ENCODE data around the gene NGRN.
"Not testable (repeated sequence)": the region's sequence is repeated elsewhere in the genome, so short reads cannot be mapped to it uniquely, and the experiment has no call there.

NGRN gene

GRCh38 chr15:90264671-90265070, 801 bp upstream of the NGRN start:
- H3K9me3 ChIP-seq (ENCODE audit: insufficient read depth, low read depth, low read length), result no peaks in the 10 kb centered on the region
- H3K36me3 ChIP-seq (ENCODE audit: insufficient read depth, low read length), result peaks cover 23% of the 10 kb centered on the region
- H3K27me3 ChIP-seq (ENCODE audit: insufficient read depth, low read length), result no peaks in the 10 kb centered on the region
- H3K4me1 ChIP-seq (ENCODE audit: insufficient read depth, low read length), result peaks cover 25% of the 10 kb centered on the region
- peak overlapping the region; percentile 98 for H3K27ac ChIP-seq (ENCODE audit: low read depth, low read length)
- peak overlapping the region; percentile 94 for H3K9ac ChIP-seq (ENCODE audit: low read depth, low read length)
- WGBS, result 72% methylated on average over 4 of the region's 4 CpGs
- H3K4me3 ChIP-seq (ENCODE audit: low read length), result peak overlapping the region; percentile 74

- Histone ChIP-seq H3K27ac (ENCODE audit: low read depth, low read length) (peak overlapping the region; percentile 98), H3K4me1 (ENCODE audit: insufficient read depth, low read length) (peaks cover 25% of the 10 kb centered on the region), H3K36me3 (ENCODE audit: insufficient read depth, low read length) (peaks cover 37% of the 10 kb centered on the region), H3K9me3 (ENCODE audit: insufficient read depth, low read depth, low read length) (no peaks in the 10 kb centered on the region), H3K4me3 (ENCODE audit: low read length) (peak overlapping the region; percentile 74), H3K9ac (ENCODE audit: low read depth, low read length) (peak overlapping the region; percentile 94), H3K27me3 (ENCODE audit: insufficient read depth, low read length) (no peaks in the 10 kb centered on the region)
- under 1% methylated on average over 16 of the region's 16 CpGs for WGBS
Observed at GRCh38 chr15:90266061-90266431, 574 bp downstream of the NGRN start.

GRCh38 chr15:90266485-90266884, 1.0 kb downstream of the NGRN start:
- no peak overlapping the region for H3K27ac ChIP-seq (ENCODE audit: low read depth, low read length)
- peaks cover 41% of the 10 kb centered on the region for H3K36me3 ChIP-seq (ENCODE audit: insufficient read depth, low read length)
- peaks cover 25% of the 10 kb centered on the region for H3K4me1 ChIP-seq (ENCODE audit: insufficient read depth, low read length)
- no peaks in the 10 kb centered on the region for H3K9me3 ChIP-seq (ENCODE audit: insufficient read depth, low read depth, low read length)
- 32% methylated on average over 9 of the region's 15 CpGs for WGBS
- H3K4me3 ChIP-seq (ENCODE audit: low read length), result peak overlapping the region; percentile 74
- H3K27me3 ChIP-seq (ENCODE audit: insufficient read depth, low read length), result no peaks in the 10 kb centered on the region
- peak overlapping the region; percentile 94; the same call in 1 of the 2 replicates for H3K9ac ChIP-seq (ENCODE audit: low read depth, low read length)

- H3K27ac ChIP-seq (ENCODE audit: low read depth, low read length), result peak overlapping the region; percentile 26; the same call in 1 of the 2 replicates
- peaks cover 25% of the 10 kb centered on the region for H3K4me1 ChIP-seq (ENCODE audit: insufficient read depth, low read length)
- H3K36me3 ChIP-seq (ENCODE audit: insufficient read depth, low read length), result peaks cover 60% of the 10 kb centered on the region
- no peaks in the 10 kb centered on the region for H3K9me3 ChIP-seq (ENCODE audit: insufficient read depth, low read depth, low read length)
- no peaks in the 10 kb centered on the region for H3K27me3 ChIP-seq (ENCODE audit: insufficient read depth, low read length)
- H3K9ac ChIP-seq (ENCODE audit: low read depth, low read length), result 0 out of 2 replicates have a peak overlapping the region, but pooled peaks have one; percentile 20
- peak overlapping the region; percentile 74 for H3K4me3 ChIP-seq (ENCODE audit: low read length)
- no CpG with 5 or more reads among the region's 1 CpG for WGBS
Observed at GRCh38 chr15:90268415-90268814, 2.9 kb downstream of the NGRN start.

- H3K4me1 ChIP-seq (ENCODE audit: insufficient read depth, low read length), result peaks cover 19% of the 10 kb centered on the region
- WGBS, result 96% methylated on average over 10 of the region's 10 CpGs
- no peak overlapping the region for H3K9ac ChIP-seq (ENCODE audit: low read depth, low read length)
- no peaks in the 10 kb centered on the region for H3K9me3 ChIP-seq (ENCODE audit: insufficient read depth, low read depth, low read length)
- no peaks in the 10 kb centered on the region for H3K27me3 ChIP-seq (ENCODE audit: insufficient read depth, low read length)
- no peak overlapping the region for H3K4me3 ChIP-seq (ENCODE audit: low read length)
- H3K36me3 ChIP-seq (ENCODE audit: insufficient read depth, low read length), result peaks cover 65% of the 10 kb centered on the region
- H3K27ac ChIP-seq (ENCODE audit: low read depth, low read length), result no peak overlapping the region
Observed at GRCh38 chr15:90270502-90271150, 5.2 kb downstream of the NGRN start.

GRCh38 chr15:90271459-90272166, 6.1 kb downstream of the NGRN start:
- Histone ChIP-seq H3K9ac (ENCODE audit: low read depth, low read length) (no peak overlapping the region), H3K9me3 (ENCODE audit: insufficient read depth, low read depth, low read length) (no peaks in the 10 kb centered on the region), H3K27me3 (ENCODE audit: insufficient read depth, low read length) (no peaks in the 10 kb centered on the region), H3K4me3 (ENCODE audit: low read length) (no peak overlapping the region), H3K27ac (ENCODE audit: low read depth, low read length) (no peak overlapping the region), H3K36me3 (ENCODE audit: insufficient read depth, low read length) (peaks cover 68% of the 10 kb centered on the region), H3K4me1 (ENCODE audit: insufficient read depth, low read length) (peaks cover 19% of the 10 kb centered on the region)
- 96% methylated on average over 7 of the region's 7 CpGs for WGBS

GRCh38 chr15:90278467-90278866, 13.0 kb downstream of the NGRN start:
- not testable (repeated sequence) for H3K4me1 ChIP-seq (ENCODE audit: insufficient read depth, low read length); H3K9ac ChIP-seq (ENCODE audit: low read depth, low read length); H3K9me3 ChIP-seq (ENCODE audit: insufficient read depth, low read depth, low read length); H3K27ac ChIP-seq (ENCODE audit: low read depth, low read length); H3K27me3 ChIP-seq (ENCODE audit: insufficient read depth, low read length); H3K36me3 ChIP-seq (ENCODE audit: insufficient read depth, low read length); H3K4me3 ChIP-seq (ENCODE audit: low read length)
- WGBS, result 97% methylated on average over 12 of the region's 12 CpGs

GRCh38 chr15:90280743-90281142, 15.3 kb downstream of the NGRN start:
- not testable (repeated sequence) for H3K9ac ChIP-seq (ENCODE audit: low read depth, low read length); H3K36me3 ChIP-seq (ENCODE audit: insufficient read depth, low read length); H3K9me3 ChIP-seq (ENCODE audit: insufficient read depth, low read depth, low read length); H3K27me3 ChIP-seq (ENCODE audit: insufficient read depth, low read length); H3K27ac ChIP-seq (ENCODE audit: low read depth, low read length); H3K4me1 ChIP-seq (ENCODE audit: insufficient read depth, low read length); H3K4me3 ChIP-seq (ENCODE audit: low read length)
- WGBS, result 92% methylated on average over 5 of the region's 5 CpGs

- H3K27me3 ChIP-seq (ENCODE audit: insufficient read depth, low read length); H3K4me1 ChIP-seq (ENCODE audit: insufficient read depth, low read length); H3K36me3 ChIP-seq (ENCODE audit: insufficient read depth, low read length); H3K4me3 ChIP-seq (ENCODE audit: low read length); H3K9ac ChIP-seq (ENCODE audit: low read depth, low read length); H3K9me3 ChIP-seq (ENCODE audit: insufficient read depth, low read depth, low read length); H3K27ac ChIP-seq (ENCODE audit: low read depth, low read length): not testable (repeated sequence)
- 93% methylated on average over 6 of the region's 6 CpGs for WGBS
Observed at GRCh38 chr15:90281637-90282036, 16.2 kb downstream of the NGRN start.

- H3K36me3 ChIP-seq (ENCODE audit: insufficient read depth, low read length), result no peaks in the 10 kb centered on the region
- peaks cover 5% of the 10 kb centered on the region; the same call in 1 of the 2 replicates for H3K4me1 ChIP-seq (ENCODE audit: insufficient read depth, low read length)
- no peaks in the 10 kb centered on the region for H3K27me3 ChIP-seq (ENCODE audit: insufficient read depth, low read length)
- H3K4me3 ChIP-seq (ENCODE audit: low read length), result no peak overlapping the region
- no peak overlapping the region for H3K9ac ChIP-seq (ENCODE audit: low read depth, low read length)
- no peaks in the 10 kb centered on the region for H3K9me3 ChIP-seq (ENCODE audit: insufficient read depth, low read depth, low read length)
- no peak overlapping the region for H3K27ac ChIP-seq (ENCODE audit: low read depth, low read length)
Observed at GRCh38 chr15:90286678-90287077, 21.2 kb downstream of the NGRN start.

GRCh38 chr15:90287101-90287500, 21.6 kb downstream of the NGRN start:
- 40% methylated on average over 5 of the region's 5 CpGs for WGBS
- Histone ChIP-seq H3K27me3 (ENCODE audit: insufficient read depth, low read length) (no peaks in the 10 kb centered on the region), H3K4me1 (ENCODE audit: insufficient read depth, low read length) (peaks cover 5% of the 10 kb centered on the region; the same call in 1 of the 2 replicates), H3K9ac (ENCODE audit: low read depth, low read length) (no peak overlapping the region), H3K9me3 (ENCODE audit: insufficient read depth, low read depth, low read length) (no peaks in the 10 kb centered on the region), H3K4me3 (ENCODE audit: low read length) (no peak overlapping the region), H3K36me3 (ENCODE audit: insufficient read depth, low read length) (no peaks in the 10 kb centered on the region), H3K27ac (ENCODE audit: low read depth, low read length) (no peak overlapping the region)

All from HUES64 (cell line).